AML-193 (cell line): ENCODE data around the gene ARL3.

Experiments used
- DNase-seq, 2 experiments: peaks; one replicate each; lab custom pipeline; 2025; lab: John Stamatoyannopoulos, UW

The ARL3 gene

GRCh38 chr10:102639537-102639936 is 74.7 kb downstream of the ARL3 start:
- DNase-seq: no peak

- DNase-seq: peak; percentile 54 to 73
Observed at GRCh38 chr10:102635377-102635776, 78.8 kb downstream of the ARL3 start.

GRCh38 chr10:102634686-102635085 is 79.5 kb downstream of the ARL3 start:
- no peak for DNase-seq

- no peak for DNase-seq
Observed at GRCh38 chr10:102633848-102634247, 80.3 kb downstream of the ARL3 start.

GRCh38 chr10:102633287-102633686 is 80.9 kb downstream of the ARL3 start:
- peak; percentile 86 to 92 for DNase-seq

- no peak for DNase-seq
Observed at GRCh38 chr10:102632394-102633111, 81.6 kb downstream of the ARL3 start.

GRCh38 chr10:102631525-102632393 is 82.4 kb downstream of the ARL3 start:
- no peak for DNase-seq

- DNase-seq: no peak
Observed at GRCh38 chr10:102630663-102631062, 83.5 kb downstream of the ARL3 start.

- no peak for DNase-seq
Observed at GRCh38 chr10:102629661-102630614, 84.3 kb downstream of the ARL3 start.

GRCh38 chr10:102628451-102628911 is 85.7 kb downstream of the ARL3 start:
- no peak for DNase-seq

- DNase-seq: no peak
Observed at GRCh38 chr10:102627736-102628293, 86.4 kb downstream of the ARL3 start.

GRCh38 chr10:102627291-102627735 is 86.9 kb downstream of the ARL3 start:
- no peak for DNase-seq

GRCh38 chr10:102626026-102626685 is 88.0 kb downstream of the ARL3 start:
- DNase-seq: no peak

- DNase-seq: no peak
Observed at GRCh38 chr10:102624751-102625645, 89.2 kb downstream of the ARL3 start.

- no peak for DNase-seq
Observed at GRCh38 chr10:102624094-102624493, 90.1 kb downstream of the ARL3 start.
